ENCODE data around the gene NINL.

GRCh38 chr20:25544311-25544710, 41.0 kb downstream of the NINL start:
- TF ChIP-seq CTCF (conservative IDR thresholded peaks at IDR 0.05 in 1 of 2, IDR thresholded peaks at IDR 0.05 in 1 of 2; ENCODE audit: extremely low read depth in 1 of 2, insufficient read depth in 1 of 2, low read depth in 1 of 2, low read length in 2 of 2) (no peak), EZH2 (IDR thresholded peaks at IDR 0.05; ENCODE audit: borderline replicate concordance, low read length) (no peak)
